T-helper 22 cell (primary cell): ENCODE results near the gene SLC4A2.
A peak's percentile ranks its signal among the peaks of the same experiment; 100 is the strongest.

Source experiments
- DNase-seq: peaks from one replicate; pipeline ENCODE4 v3.0.0-alpha.2; 2020; ENCODE audit warnings: low read depth

Gene SLC4A2

GRCh38 chr7:151115121-151115835 is 55.9 kb downstream of the SLC4A2 start:
- no peak for DNase-seq

GRCh38 chr7:151115836-151116418 is 56.5 kb downstream of the SLC4A2 start:
- no peak for DNase-seq

DNA sequence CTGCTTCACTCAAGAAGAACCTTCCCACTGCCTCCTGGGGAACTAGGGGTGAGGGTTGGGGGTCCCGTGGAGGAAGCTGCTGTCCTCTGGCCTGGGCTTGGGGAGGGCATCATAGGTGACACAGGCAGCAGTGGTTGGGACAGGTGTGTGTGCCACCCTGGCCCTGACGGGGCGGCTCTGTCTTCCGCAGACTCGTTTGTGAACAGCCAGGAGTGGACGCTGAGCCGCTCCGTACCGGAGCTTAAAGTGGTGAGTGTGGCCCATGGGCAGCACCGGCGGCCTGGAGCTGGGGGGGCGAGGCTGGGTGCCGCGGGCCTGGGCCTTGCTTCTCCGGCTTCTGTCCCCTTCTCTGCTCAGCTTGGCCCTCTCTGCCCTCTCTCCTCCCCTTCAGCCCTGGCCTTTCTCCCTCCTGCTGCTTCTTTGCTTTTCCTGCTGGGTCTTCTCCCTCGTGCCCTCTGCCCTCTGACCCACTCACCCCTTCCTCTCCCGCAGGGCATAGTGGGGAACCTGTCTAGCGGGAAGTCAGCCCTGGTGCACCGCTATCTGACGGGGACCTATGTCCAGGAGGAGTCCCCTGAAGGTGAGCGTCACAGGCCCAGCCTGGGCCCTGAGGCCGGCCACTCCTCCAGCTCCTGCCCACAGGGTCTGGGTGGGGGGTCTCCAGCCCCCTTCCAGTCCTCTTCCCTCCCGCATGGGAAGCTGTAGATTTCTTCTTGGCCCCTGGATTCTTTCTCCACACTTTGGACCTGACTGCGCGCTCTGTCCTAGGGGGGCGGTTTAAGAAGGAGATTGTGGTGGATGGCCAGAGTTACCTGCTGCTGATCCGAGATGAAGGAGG is 57.4 kb downstream of the SLC4A2 start:
- no peak for DNase-seq

DNA sequence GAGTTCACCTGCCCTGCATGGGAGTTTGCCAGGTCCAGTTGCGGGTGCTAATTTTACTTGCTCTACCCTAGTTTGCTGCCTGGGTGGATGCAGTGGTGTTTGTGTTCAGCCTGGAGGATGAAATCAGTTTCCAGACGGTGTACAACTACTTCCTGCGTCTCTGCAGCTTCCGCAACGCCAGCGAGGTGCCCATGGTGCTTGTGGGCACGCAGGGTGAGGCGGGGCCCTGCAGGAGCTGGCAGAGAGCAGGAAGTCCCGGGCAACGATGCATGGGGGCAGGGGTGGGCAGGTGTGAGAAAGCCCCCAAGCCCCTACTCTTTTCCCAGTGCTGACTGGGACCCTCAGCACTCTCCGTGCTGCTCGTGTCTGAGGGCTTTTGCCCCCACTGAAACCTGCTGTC is 58.2 kb downstream of the SLC4A2 start:
- peak; percentile 36 for DNase-seq

DNA sequence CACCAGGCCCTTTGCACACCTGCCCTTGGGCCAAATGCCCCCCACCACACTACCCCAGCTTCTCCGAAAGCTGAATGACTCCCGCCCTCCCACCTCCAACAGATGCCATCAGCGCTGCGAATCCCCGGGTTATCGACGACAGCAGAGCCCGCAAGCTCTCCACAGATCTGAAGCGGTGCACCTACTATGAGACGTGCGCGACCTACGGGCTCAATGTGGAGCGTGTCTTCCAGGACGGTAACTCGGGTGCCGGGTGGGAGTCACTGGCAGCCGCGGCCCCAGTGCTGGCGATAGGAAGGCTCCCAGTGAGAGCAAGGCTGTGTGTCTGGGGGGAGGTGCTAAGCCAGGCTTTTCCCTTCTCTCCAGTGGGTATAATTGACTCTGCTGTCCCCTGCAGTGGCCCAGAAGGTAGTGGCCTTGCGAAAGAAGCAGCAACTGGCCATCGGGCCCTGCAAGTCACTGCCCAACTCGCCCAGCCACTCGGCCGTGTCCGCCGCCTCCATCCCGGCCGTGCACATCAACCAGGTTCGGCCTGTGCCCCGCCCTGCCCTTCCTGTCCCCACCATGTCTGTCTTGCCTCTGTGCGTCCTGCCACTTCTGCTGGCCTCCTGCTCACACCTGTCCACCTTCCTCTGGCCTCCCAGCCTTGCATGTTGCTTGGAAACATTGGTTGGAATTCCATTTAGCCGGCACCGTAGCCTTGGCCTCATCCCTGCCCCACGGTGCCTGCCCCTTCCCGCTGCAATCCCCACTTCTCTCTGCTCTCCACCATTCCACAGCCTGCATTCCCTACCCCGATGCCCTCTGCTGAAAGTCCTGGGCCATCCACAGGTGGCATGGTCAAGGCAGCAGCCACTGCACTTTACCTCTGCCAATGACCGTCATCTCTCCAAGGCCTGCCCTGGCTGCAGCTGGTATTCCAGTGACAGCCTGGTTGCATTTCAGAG is 59.0 kb downstream of the SLC4A2 start:
- DNase-seq: no peak

DNA sequence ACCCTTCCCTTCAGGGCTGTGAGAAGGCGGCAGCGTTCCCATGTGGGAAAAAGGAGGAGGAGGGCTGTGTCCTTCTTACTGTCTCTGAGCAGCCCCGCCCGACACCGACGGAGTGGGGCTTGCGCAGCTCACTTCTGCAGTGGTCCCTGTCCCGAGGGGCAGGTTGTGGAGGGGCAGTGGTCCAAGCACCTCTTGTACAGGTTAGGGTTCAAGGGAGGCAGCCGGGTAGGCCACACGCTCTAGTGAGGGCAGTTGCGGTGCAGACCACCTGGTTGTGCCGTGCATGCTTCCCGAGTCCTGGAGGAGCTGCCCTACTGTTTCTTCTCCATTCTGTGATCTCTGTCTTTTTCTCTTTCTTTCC is 59.6 kb downstream of the SLC4A2 start:
- no peak for DNase-seq

- no peak for DNase-seq
Measured at GRCh38 chr7:151119902-151120301, 60.5 kb downstream of the SLC4A2 start.

GRCh38 chr7:151120896-151121295 is 61.5 kb downstream of the SLC4A2 start:
- no peak for DNase-seq

DNA sequence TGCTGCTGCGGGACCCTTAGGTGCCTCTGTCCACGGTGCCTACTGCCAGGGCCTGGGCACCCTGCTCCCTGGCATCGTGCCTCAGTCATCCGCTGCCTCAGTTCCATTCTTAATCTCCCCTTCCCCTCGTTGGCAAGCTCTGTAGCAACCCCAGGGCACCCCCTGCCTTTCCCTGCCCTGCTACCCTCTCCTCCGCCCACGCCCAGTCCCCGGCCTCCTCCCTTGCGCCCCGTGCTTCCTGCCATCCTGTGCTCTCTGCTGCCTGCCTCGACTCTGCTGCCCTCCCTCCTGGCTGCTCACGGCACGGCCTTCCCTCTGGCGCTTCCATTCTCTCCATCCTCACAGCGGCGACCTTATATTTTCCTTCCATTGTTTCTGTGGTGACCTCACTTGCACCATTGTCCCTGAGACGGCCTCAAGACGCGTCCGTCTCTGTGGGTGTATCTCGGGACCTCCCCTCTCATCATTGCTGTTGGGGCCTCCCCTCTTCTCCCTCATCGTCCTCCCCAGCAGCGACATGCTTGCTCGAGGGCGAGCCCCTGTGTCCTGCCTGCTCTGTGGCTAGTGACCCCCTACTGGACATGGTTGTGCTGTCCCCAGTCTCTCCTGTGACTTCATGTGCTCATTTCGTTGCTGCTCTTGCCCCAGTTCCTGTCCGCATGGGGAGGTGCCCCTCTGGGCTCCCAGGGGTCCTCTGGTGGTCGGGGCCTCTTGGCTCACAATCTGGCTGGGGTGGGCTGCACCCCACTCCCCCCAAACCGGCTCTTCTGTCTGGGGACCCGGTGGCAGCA is 62.2 kb downstream of the SLC4A2 start:
- DNase-seq: no peak

DNA sequence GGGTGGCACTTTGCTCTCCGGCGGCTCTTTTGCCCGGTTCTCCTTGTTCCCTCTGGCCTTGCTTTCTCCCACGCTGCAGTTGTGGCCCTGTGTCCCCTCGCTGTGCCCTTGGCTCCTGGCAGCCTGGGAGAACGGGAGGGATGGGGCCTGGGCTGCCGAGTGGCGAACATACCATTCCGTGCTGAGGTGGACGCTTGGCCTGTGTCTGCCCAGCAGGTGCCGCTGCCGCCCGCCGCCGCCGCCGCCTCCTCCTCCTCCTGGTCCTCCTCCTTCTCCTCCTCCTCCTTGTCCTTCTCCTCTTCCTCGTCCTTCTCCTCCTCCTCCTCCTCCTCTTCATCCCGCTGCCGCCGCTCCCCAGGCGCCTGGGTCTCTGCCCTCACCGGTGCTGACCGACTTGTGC is 62.9 kb downstream of the SLC4A2 start:
- no peak for DNase-seq

DNA sequence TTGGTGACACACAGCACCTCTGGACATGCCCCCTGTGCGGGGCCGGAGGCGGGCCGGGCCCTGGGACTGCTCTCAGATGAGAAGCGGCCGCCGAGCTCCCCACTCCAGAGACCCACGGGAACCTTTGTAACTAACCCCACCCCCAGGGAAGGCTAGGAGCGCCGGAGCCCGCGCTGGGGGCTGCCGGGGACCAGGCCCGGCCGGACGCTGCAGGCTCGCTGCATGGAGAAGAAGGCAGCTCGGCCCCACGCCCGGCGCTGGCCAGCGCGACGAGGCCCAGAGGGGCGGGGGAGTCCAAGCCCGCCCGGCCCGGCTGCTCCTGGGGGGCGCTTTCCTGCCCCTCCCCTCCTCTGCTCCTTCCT is 63.4 kb downstream of the SLC4A2 start:
- no peak for DNase-seq

DNA sequence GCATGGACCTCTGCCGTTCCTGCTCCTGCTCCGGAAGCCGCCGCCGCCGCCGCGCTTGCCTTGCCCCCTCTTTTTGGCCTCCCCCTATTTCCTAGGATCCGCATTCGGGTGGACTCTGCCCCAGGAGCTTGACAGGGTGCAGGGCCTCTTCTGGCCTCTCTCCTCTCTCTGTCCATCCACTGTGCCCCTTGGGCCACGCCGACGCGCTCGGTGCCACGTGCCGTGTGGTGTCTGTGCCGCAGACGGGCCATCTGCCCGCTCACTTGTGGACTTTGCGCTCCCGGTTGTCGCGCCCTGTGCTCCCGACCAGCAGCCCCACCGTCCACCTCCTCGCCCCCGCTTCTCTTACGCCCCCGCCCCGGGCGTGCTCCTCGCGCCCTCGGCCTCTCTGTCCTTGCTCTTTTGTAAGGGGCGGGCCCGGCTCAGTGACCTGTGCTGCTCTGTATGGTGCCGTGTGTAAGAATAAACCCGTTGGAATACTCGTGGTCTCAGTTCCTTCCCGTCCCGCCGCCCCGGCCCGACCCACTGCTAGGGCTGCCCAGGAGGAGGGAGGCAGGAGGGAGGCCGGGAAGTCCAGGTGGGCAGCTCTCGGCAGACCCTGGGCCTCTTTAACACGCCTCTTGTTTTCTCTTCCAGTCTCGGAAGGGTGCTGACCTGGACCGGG is 63.9 kb downstream of the SLC4A2 start:
- DNase-seq: no peak

DNA sequence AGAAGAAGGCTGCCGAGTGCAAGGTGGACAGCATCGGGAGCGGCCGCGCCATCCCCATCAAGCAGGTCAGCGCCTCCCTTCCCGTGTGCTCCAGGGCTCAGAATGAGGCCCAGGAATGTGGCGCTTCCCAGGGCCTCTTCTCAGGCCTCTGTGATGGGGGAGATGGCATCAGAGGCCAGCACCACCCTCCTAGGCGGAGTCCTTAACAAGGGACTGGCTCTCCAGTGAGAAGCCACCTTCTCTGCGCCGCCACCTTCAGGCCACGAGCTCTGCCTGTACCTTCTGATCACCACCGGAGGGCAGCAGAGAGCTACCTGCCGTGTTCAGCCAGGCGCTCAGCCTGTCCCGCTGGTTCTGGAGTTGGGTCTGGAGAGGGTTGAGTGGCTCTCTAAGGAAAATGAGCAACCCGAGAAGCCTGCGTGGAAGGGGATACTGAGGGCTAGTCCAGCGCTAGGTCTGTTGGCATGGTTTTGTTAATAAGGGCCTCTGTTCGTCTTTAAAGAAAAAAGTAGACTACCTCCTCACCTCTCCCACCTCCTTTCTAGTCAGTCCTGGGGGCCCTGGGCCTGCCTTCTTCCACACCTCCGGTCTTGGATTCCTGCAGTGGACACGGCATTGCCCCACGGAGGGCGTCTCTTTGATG is 64.6 kb downstream of the SLC4A2 start:
- peak; percentile 54 for DNase-seq

- DNase-seq: no peak
Measured at GRCh38 chr7:151124481-151124880, 65.1 kb downstream of the SLC4A2 start.

- DNase-seq: no peak
Measured at GRCh38 chr7:151124899-151125399, 65.6 kb downstream of the SLC4A2 start.

GRCh38 chr7:151125470-151125845 is 66.1 kb downstream of the SLC4A2 start:
- DNase-seq: no peak

DNA sequence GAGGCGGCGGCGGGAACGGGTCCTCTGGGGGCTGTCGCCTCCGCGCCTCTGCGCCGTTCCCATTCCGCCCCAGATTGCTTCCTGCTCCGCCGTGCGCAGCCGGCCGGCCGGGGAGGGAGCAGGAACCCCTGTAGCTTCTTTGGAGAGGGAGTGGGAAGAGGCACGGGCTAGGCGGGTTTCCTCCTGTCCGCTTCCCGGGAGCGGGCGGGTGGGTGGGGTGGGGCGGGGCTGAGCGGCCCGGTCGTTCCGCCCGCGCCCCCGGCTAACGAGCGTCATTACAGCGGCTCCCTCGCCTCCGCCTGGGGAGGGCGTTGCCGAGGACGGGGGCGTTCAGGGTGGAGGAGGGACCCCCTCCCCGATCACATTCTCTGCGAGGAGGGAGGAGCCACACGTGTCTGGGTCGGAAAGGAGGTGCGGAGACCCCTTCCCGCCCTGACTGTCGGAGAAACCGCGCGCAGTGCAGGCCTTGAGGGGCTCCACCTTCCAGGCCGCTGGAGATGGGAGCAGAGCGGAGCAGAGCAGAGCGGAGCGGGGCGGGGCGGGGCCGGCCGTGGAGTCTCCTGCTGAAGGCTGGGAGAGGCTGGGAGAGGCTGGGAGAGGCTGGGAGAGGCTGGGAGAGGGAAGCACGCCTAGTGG is 66.6 kb downstream of the SLC4A2 start:
- DNase-seq: no peak
